HG02943 (cell line): ENCODE data around the gene PDCD1.

Experiments
- ATAC-seq: cut with Tn5 transposase; IDR thresholded peaks from one replicate; pipeline ENCODE4 v1.9.1; 2021; ENCODE audit warnings: mild to moderate bottlenecking, low read depth, moderate library complexity; ENCODE audit not compliant: unreplicated experiment

The PDCD1 gene

DNA sequence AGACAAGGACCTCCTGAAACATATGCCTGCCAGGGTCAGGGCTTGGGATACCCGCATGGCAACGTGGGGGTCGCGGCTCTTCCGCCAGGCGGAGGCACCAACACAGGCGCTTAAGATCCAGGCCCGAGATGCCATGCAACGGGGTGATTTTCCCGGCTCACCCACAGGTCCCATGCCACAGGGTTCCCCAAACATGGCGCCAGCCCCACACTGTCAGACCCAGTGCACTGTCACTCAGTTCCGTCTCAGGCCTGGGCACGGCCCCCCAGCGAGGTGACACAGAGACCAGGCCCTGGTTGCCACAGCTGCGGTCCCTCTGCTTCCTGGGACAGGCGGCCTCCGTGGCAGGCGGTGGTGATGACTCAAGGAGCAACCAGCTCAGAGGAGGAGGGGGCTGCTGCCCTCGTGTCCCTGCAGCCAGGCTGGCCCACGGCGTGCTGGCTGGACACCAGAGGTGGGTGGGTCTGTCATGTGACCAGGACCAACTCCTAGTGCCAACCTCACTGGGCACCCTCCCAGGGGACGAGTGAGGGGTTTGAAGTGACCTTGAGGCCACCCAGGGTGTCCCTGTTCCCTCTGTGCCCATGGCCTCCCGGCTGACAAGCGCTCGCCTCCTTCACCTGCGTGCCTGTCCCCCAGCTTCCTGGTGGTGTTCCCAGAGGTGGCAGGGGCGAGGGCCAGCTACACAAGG, 4.9 kb downstream of the PDCD1 start:
- no peak for ATAC-seq

- no peak for ATAC-seq
These were observed 5.6 kb downstream of the PDCD1 start for GRCh38 chr2:241852981-241853631.

DNA sequence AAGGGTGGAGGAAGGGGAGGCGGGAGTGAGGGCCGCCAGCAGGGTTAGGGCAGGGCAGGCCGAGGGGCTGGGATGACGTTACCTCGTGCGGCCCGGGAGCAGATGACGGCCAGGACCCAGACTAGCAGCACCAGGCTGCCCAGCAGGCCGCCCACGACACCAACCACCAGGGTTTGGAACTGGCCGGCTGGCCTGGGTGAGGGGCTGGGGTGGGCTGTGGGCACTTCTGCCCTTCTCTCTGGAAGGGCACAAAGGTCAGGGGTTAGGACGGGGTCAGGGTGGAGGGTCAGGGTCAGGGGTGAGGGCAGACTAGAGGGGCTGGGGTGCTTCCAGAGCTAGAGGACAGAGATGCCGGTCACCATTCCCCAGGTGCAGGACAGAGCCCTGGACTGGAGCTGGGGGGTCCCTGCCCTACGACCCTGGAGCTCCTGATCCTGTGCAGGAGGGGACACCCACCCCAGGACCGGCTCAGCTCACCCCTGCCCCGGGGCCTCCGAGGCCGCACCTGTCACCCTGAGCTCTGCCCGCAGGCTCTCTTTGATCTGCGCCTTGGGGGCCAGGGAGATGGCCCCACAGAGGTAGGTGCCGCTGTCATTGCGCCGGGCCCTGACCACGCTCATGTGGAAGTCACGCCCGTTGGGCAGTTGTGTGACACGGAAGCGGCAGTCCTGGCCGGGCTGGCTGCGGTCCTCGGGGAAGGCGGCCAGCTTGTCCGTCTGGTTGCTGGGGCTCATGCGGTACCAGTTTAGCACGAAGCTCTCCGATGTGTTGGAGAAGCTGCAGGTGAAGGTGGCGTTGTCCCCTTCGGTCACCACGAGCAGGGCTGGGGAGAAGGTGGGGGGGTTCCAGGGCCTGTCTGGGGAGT, 6.3 kb downstream of the PDCD1 start:
- ATAC-seq, result no peak

DNA sequence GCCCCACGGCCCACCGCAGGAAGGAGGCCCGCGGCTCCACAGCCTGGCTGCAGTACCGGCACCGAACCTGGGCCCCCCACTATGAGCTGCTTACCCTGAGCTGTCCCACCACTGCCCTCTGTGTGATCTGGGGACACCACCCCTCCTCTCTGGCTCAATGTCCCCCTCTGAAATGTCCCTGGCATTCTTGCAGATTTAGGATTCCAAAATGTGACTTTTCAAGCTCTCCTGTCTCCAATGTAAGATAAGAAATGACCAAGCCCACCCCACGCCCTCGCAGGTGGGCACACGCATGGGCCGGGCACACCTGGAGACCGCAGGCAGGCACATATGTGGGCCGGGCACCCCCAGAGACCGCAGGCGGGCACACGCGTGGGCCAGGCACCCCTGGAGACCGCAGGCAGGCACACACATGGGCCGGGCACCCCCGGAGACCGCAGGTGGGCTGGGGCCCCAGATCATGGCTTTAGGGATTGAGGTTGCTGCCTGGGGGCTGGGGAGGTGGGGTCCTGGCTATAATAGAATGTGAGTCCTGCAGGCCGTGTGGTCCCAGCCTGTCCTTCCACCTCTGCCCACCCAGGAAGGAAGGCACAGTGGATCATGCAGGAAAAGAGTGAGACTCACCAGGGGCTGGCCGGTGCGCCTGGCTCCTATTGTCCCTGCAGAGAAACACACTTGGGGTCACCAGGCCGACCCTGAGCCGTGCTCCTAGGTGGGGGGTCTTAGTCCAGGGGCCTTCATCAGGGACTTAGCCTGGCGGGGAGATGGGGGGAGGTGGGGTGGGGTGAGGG, 7.2 kb downstream of the PDCD1 start:
- no peak for ATAC-seq

DNA sequence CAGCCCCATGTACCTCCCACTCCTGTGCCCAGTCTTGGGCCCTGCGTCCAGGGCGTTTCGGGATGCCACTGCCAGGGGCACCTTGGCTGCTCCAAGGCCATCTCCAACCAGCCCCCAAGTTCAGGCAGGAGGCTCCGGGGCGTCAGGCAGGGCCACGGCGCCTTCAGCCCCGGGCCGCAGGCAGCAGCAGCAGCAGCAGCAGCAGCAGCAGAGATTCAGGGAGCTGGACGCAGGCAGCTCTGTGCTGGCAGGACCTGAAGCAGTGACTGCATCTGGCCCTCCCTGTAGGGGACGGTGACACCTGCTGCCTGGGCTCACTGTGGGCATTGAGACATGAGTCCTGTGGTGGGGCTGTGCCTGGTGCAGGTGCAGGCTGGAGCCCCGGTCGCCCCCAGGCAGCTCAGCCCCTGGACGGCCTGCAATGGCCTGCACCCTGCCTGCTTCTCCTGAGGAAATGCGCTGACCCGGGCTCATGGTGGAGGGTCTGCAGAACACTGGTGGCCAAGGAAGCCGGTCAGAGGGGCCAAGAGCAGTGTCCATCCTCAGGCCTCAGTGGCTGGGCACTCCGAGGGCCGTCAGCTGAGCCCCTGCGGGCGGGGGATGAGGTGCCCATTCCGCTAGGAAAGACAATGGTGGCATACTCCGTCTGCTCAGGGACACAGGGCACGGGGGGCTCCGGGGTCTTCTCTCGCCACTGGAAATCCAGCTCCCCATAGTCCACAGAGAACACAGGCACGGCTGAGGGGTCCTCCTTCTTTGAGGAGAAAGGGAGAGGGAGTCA, 8.0 kb downstream of the PDCD1 start:
- no peak for ATAC-seq

DNA sequence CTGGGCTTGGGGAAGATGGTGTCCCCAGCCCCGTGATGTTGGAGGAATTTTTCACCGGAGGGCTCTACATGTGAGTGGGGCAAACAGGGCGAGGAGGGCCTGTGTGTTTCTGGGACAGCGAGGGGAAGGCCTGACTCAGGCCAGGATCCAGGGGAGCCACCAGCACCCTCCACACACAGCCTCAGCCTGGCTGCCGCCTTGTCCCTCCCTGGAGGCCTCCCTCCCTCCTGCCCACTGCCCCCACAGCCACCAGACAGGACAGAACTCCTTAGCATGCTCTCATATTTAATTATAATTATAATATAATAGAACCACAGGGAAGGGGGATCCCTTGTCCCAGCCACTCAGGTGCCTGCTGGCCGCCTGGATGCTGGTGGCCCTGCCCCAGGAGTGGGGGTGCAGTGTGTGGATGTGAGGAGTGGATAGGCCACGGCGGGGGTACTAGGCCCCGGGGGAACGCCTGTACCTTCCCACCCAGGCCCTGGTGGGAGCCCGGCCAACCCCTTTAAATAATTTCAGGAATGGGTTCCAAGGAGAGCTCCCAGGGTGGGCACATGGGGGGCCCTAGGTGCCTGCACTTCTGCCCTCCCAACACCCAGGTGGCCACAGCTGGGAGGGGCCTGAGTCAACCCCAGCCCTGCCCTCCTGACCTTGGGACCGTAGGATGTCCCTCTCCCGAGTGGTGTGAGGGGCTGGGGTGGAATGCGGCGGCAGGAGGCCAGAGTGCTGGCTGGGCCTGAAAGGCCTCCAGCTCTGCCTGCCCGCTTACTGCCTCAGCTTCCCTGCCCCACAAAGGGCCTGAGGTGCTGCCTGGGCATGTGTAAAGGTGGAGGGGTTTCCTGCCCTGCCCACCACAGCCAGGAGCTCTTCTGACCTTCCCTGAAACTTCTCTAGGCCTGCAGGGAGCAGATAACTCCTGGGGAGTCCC, 8.8 kb downstream of the PDCD1 start:
- no peak for ATAC-seq

DNA sequence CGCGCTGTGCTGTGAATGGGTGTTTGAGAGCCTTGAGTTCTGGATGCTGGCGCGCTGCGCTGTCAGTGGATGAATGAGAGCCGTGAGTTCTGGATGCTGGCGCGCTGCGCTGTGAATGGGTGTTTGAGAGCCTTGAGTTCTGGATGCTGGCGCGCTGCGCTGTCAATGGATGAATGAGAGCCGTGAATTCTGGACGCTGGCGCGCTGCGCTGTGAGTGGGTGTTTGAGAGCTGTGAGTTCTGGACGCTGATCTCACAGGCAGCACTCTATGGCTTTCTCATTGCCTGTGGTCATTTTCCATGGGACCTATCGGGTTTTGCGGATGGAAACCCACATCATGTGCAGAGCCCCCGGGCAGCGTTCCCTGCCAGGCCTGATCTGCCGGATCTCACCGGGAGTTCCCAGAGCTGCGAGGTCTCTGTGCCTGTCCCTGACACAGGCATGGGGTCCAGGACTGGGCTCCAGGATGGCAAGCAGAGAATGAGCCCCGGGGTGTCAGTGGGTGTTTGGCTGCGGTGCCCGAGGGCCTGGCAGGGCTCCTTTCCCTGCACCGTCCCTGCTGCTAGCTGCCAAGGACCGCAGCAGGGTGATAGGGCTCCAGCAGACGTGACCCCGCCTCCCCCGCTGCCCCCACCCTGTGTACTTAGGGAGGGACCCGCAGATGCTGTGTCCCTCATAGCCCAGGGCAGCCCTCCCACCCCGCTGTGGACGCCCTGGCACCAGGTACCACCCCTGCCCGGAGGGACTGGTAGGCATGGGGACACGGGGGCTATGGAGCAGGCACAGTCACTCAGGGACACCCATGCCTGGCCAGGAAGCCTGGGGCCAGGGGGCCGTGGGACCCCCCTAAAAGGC, 9.7 kb downstream of the PDCD1 start:
- ATAC-seq, result no peak

- ATAC-seq, result no peak
These were observed 12.3 kb downstream of the PDCD1 start for GRCh38 chr2:241846406-241846805.

- no peak for ATAC-seq
These were observed 13.7 kb downstream of the PDCD1 start for GRCh38 chr2:241844831-241845578.

GRCh38 chr2:241844066-241844728, 14.5 kb downstream of the PDCD1 start:
- ATAC-seq, result no peak

DNA sequence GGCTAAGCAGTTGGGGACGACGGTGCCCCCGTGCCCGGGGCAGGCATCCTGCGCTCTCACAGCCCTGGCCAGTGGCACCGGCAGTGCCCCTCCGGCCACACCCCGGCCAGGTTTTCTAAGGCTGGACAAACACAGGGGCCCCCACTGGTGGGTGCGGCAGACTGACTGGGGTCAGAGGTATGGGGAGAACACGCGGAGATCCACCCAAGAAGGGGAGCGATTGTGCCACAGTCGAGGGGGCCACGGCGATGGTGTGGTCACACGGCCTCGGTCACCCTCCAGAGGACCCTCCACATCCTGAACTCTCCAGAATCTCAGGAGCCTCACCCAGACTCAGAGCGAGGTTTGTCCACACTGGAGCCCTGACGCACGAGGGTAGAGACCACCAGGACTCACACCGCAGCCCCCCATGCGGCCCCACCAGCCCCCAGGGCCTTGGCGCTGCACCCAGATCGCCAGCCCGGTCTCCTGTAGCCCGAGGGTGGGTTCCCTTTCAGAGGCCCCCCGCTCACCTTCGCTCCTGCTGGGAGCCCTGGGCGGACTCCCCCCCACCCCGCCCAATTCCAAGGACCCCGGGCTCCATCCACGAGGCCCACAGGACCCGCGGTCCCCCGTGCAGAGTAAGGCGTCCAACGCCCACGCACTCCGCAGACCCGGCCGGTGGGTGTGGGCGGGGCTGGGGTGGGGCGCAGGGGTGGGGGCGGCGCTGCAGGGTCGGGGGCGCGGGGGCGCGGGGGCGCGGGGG, 15.2 kb downstream of the PDCD1 start:
- ATAC-seq, result no peak

DNA sequence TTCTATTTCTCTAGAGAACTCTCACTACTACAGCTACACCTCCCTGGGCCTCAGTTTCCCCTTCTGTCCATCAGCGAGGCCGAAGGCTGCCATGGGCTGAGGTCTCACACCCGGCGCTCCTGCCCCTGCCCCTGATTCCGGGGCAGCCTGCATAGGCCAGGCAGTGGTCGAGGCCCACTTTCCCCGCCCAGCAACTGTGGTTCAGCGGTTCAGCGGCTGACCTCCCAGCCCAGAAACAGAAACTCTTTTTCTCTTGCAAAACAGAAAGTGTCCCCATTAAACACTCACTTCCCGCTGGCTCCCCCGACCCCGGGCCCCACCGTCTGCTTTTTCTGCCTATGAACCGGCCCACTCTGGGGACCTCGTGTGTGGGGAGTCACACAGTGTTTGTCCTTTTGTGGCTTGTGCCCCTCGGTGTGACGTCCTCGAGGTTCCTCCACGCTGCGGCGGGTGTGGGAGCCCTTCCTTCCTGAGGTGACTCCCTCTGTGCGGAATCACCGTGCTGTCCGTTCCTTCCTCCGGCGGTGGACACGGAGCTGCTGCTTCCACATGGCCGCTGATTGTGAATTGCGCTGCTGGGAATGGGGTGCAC, 16.0 kb downstream of the PDCD1 start:
- no peak for ATAC-seq

GRCh38 chr2:241842067-241842415, 16.7 kb downstream of the PDCD1 start:
- ATAC-seq, result no peak

GRCh38 chr2:241841181-241842066, 17.3 kb downstream of the PDCD1 start:
- ATAC-seq, result no peak
